Medulla oblongata (tissue), 1 donor: Measurements from ENCODE around the gene SLC38A5.
"Not testable (repeated sequence)": the region's sequence is repeated elsewhere in the genome, so short reads cannot be mapped to it uniquely, and the experiment has no call there.

Experiments used
- DNase-seq: peaks from one replicate; pipeline ENCODE4 v3.0.0-alpha.2; 2015; ENCODE audit errors: extremely low spot score

SLC38A5 gene

DNA sequence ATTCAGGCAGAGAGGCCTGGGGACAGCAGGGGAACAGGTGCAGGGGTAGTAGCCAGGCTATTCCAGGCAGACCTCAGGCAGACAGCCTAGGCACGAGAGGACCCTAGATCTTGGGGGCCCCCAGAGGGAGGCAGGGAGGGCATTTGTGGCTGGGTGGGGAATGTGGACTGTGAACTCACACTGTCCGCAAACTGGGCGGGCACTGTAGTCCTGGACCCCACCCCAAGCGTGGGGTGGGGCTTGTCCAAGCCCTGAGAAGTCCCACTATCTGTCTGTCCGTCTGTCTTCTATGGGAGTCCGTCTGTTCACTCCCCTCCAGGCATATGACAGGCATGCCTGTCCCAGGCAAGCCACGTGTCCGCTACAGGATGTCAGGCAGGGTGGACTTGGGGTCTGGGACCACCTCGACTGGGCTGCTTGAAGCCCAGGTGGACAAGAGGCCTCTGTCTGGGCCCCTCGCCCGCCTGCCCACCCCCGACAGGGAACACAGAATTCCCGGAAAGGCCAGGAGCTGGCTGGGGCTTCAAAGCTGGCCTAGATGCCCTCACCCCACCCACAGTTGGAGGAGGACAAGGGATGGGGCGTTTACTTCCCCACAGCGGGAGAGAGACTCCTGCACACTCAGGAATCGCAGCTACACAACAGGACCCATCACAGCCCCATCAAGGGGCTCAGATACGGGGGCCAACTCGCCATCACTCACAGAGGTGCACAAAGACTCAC, at the start of gene SLC38A5:
SLC38A5 (minus strand) TSS at position 151 of the 723 bp plus-strand sequence. CDS start 2,336 bp downstream, outside the sequence.
- no peak for DNase-seq

DNA sequence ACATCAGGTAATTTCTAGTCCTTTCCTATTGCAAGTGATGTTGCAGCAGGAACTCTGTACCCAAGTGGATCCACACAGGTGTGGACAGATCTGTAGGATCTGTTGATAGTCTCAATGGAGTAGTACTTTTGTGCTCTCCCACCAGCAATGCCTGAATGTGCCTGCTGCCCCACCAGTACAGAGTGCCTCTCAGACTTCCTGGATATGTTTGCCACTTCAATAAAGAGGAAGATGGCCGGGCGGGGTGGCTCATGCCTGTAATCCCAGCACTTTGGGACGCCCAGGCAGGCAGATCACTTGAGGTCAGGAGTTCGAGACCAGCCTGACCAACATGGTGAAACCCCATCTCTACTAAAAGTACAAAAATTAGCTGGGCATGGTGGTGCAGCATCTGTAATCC, 49.4 kb upstream of the SLC38A5 start:
- not testable (repeated sequence) for DNase-seq

DNA sequence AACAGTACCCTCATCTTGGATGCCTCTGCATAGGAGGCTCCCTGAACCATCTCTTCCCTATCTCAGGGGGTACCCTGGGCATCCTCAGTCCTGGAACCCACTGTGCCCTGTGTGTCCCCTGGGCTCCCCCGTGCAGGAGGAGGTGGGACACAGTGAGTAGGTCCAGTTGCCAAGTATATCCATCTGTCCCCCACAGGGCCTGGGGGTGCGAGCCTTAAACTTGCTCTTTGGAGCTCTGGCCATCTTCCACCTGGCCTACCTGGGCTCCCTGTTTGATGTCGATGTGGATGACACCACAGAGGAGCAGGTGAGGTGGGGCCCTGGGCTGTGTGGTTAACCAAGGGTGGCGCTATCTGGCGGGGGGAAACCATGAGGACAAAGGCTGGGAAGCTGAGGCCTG, 46.9 kb upstream of the SLC38A5 start:
- no peak for DNase-seq

- no peak for DNase-seq
Measured at GRCh38 chrX:48516285-48516684, 46.2 kb upstream of the SLC38A5 start.

DNA sequence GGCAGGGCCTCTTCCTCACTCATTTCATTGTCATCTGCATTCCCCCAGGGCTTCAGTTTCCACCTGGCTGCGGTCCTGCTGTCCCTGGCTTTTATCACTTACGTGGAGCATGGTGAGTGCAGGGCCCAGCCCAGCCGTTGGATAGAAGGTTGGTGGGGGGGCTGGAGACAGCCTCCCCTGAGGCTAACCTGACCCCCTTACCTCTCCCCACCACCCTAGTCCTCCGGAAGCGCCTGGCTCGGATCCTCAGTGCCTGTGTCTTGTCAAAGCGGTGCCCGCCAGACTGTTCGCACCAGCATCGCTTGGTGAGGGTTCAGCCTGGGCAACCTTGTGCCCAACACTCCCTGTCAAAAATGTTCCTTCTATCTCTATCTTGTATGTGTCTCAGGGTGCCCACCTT, 45.8 kb upstream of the SLC38A5 start:
- no peak for DNase-seq

GRCh38 chrX:48514868-48515460, 44.9 kb upstream of the SLC38A5 start:
- no peak for DNase-seq

GRCh38 chrX:48514126-48514806, 44.2 kb upstream of the SLC38A5 start:
- no peak for DNase-seq

DNA sequence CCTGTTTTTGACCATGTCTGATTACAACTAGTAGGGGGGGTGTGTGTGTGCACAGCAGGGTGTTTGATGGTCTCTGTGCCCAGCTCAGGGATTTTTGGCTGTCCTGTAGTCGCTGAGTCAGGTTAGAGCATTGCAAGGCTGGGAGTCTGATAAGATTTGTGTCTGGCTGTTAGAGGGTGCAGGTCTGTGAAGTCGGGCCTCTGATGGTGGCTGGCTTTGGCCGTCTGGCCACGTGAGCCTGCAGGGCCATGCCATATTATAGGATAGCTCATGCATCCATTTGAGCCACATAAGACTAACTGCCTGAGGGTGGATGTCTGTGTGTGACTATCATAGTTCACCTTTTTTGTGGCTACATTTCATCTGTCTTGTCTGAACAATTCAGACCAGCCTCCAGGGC, 43.6 kb upstream of the SLC38A5 start:
- DNase-seq = no peak

- no peak for DNase-seq
Measured at GRCh38 chrX:48512371-48512935, 42.4 kb upstream of the SLC38A5 start.

DNA sequence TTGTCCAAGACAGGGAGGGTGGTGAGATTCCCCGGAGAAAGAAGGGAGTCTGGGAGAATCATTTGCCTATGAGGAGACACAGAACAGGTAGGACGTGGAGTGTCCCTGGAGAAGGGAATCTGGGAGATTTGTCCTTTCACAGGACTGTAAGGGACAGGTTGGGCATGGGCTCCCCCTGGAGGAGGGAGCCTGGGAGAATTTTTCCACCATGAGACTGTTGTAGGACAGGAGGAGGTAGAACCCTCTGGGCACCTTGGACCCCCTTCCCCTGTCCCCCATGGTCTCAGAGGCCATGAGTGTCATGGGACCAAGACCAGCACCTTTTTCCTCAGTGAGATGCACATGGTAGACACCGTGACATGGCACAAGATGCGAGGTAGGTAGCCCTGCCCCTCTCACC, 41.5 kb upstream of the SLC38A5 start:
- no peak for DNase-seq

DNA sequence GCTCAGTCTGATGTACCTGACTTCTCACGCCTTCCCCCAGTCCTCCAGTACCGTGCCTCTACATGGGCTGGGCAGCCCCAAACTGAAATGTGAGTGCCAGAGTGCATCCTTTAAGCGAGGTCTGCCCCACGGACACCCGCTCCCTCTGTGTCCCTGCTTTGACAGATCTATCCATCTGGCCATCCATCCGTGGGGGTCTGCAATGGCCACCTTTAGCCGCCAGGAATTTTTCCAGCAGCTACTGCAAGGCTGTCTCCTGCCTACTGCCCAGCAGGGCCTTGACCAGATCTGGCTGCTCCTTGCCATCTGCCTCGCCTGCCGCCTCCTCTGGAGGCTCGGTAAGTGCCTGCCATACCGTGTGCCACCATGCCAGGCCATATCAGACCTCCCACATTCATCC, 39.6 kb upstream of the SLC38A5 start:
- no peak for DNase-seq

DNA sequence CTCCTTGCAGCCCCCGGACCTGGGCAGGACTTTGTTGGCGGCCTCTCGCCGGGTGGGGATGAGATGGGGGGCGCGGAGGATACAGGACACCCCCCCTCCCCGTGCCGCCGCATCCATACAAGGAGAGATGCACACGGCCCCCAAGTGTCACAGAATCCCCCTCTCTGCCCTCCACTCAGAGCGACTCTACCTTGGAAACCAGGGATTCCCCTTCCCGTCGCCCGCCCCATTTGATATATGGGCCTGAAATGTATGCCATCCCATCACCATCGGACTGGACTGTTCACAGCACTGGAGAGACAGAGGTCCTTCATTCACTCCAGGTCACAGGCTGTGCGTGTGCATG, 39.2 kb upstream of the SLC38A5 start:
- DNase-seq = no peak

- peak; percentile 70 for DNase-seq
Measured at GRCh38 chrX:48508400-48509244, 38.6 kb upstream of the SLC38A5 start, which contains the start of gene PORCN. TSS of gene PORCN (plus strand) at chrX:48508992. CDS start at chrX:48509821, 829 bp downstream.

- no peak for DNase-seq
Measured at GRCh38 chrX:48507246-48507645, 37.2 kb upstream of the SLC38A5 start.

DNA sequence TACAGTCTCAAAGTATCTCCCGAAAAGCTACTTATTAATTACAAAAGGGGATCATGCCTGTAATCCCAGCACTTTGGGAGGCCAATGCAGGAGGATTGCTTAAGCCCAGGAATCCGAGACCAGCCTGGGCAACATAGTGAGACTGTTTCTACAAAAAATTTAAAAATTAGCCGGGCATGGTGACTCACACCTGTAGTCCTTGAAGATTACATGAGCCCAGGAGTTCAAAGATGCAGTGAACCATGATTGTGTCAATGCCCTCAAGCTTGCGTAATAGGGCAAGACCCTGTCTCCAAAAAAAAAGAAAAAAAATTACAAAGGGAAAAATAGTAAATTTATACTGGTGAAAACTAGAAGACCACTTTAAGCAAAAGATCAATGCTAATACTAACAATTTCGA, 35.4 kb upstream of the SLC38A5 start:
- no peak for DNase-seq

GRCh38 chrX:48504261-48504660, 34.2 kb upstream of the SLC38A5 start:
- no peak for DNase-seq

DNA sequence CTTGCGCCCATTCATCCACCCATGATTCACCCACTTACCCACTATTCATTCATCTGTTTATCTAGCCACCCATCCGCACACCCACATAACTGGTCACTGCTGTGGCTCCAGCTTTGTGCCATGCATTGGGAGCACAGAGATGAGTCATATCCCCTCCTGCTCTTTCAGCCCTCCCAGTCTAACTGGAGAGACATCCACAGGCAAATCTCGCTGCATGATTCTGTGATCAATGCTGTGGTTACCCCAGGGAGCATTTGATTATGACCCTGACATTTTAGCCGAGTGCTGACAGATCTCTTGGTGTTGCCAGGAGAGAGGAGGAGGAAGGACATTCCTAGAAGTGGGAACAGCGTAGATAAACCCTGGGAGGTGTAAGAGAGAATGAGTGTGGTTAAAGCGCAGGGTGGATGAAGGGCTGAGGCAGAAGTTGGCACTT, 28.3 kb upstream of the SLC38A5 start:
- no peak for DNase-seq

- DNase-seq = no peak
Measured at GRCh38 chrX:48497871-48498270, 27.8 kb upstream of the SLC38A5 start.

DNA sequence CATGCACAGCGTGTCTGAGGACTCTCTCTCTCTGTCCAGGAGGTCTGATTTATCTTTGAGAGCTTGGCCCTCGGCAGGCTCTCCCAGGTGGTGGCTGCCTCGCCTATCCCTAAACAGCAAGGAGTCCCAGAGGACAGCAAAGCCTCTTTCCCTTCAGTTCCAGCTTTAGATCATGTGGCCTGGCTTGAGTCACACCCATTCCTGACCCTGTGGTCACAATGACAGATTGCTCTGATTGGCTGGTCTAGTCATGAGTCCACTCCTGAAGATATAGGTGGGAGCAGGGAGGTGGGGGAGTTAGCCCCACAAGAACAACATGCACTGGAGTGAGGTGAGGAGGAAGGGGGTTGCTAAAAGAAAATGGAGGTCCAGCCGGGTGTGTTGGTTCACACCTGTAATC, 26.6 kb upstream of the SLC38A5 start:
- DNase-seq = no peak

GRCh38 chrX:48493890-48494364, 23.9 kb upstream of the SLC38A5 start:
- peak; percentile 58 for DNase-seq

DNA sequence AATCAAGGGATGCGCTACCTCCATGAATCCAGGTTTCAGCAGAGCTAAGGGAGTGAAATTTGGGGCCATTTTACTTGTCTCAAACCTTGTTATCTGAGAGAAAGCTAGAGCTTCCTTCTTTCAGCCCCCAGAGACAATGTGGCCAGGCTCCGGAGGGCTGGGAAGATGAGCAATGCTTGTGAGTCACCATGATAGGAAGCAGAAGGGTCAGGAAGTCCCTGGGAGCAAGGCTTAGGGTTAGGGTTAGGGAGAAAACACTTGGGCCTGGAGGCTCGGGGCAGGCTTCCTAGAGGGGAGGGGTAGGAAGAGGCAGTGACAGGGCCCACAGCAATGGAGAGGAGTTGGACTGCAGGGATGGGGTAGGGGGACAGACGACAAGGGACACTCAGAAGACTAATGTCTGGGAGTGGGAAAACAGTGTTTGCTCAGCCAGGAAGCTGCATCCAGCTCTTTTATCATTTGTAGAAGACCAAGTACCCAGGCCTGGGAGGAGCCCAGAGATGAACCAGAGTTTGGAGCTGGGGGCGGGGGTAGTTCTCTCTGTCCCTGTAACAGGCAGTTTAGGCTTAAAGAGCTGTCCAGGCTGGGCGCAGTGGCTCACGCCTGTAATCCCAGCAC, 22.3 kb upstream of the SLC38A5 start:
- no peak for DNase-seq
